HepG2 (cell line): Measurements from ENCODE around the gene MATR3. TPM values are rescaled to one million over a fixed set of nuclear protein-coding genes. Genes with fewer than 3 reads are reported as not detected.

Experiments used
- CEBPG ChIP-seq: IDR thresholded peaks from 2 replicates; pipeline ENCODE4 v1.6.1; 2016
- DR1 ChIP-seq: sonication (generic); formaldehyde crosslinking; IDR thresholded peaks from 2 replicates; pipeline ENCODE4 v1.8.0; 2021; ENCODE audit warnings: mild to moderate bottlenecking, missing genetic modification reagents, inconsistent platforms
- DRAP1 ChIP-seq: IDR thresholded peaks from 2 replicates; pipeline ENCODE4 v1.6.1; 2016; ENCODE audit warnings: missing genetic modification reagents, missing compliant biosample characterization
- GATAD1 ChIP-seq: IDR thresholded peaks from 2 replicates; pipeline ENCODE4 v1.6.1; 2016; ENCODE audit warnings: missing genetic modification reagents, missing compliant biosample characterization
- GZF1 ChIP-seq: sonication (generic); formaldehyde crosslinking; IDR thresholded peaks from 2 replicates; pipeline ENCODE4 v1.5.1; 2020; ENCODE audit warnings: mild to moderate bottlenecking, missing genetic modification reagents
- JDP2 ChIP-seq: sonication (generic); formaldehyde crosslinking; IDR thresholded peaks from 2 replicates; pipeline ENCODE4 v1.8.1; 2022; ENCODE audit warnings: missing genetic modification reagents, borderline replicate concordance
- KDM3A ChIP-seq: IDR thresholded peaks from 2 replicates; pipeline ENCODE4 v1.6.1; 2018; ENCODE audit warnings: low read depth, missing compliant biosample characterization
- NR2F6 ChIP-seq, 2 experiments: IDR thresholded peaks; 2 replicates each; pipeline ENCODE4 v1.6.1; 2016; ENCODE audit warnings: antibody characterized with exemption in 1 of 2, mild to moderate bottlenecking in 1 of 2
- POGZ ChIP-seq: sonication (generic); formaldehyde crosslinking; IDR thresholded peaks from 2 replicates; pipeline ENCODE4 v1.4.0; 2020; ENCODE audit warnings: mild to moderate bottlenecking, missing genetic modification reagents
- SALL1 ChIP-seq: sonication (generic); formaldehyde crosslinking; IDR thresholded peaks from 2 replicates; pipeline ENCODE4 v1.8.0; 2022; ENCODE audit warnings: mild to moderate bottlenecking, missing genetic modification reagents
- SIX4 ChIP-seq: sonication (generic); formaldehyde crosslinking; IDR thresholded peaks from 2 replicates; pipeline ENCODE4 v1.4.0; 2020; ENCODE audit warnings: missing genetic modification reagents
- SYNCRIP ChIP-seq: fragments of 200-400 bp; formaldehyde crosslinking; IDR thresholded peaks from 2 replicates; pipeline ENCODE4 v1.6.1; 2018; ENCODE audit warnings: mild to moderate bottlenecking, low read depth, low read length; ENCODE audit not compliant: insufficient read depth
- TEAD2 ChIP-seq: sonication (generic); formaldehyde crosslinking; IDR thresholded peaks from 2 replicates; pipeline ENCODE4 v1.9.0; 2021; ENCODE audit warnings: missing genetic modification reagents
- ZGPAT ChIP-seq: IDR thresholded peaks from 2 replicates; pipeline ENCODE4 v1.6.1; 2016; ENCODE audit warnings: mild to moderate bottlenecking
- ZNF547 ChIP-seq: sonication (generic); formaldehyde crosslinking; IDR thresholded peaks from 2 replicates; pipeline ENCODE4 v1.5.1; 2020; ENCODE audit warnings: mild to moderate bottlenecking, missing genetic modification reagents
- ZNF614 ChIP-seq: IDR thresholded peaks from 2 replicates; pipeline ENCODE4 v1.6.1; 2018; ENCODE audit warnings: missing biosample characterization, missing genetic modification reagents, inconsistent platforms, borderline replicate concordance
- ZNF777 ChIP-seq: sonication (generic); formaldehyde crosslinking; IDR thresholded peaks from 2 replicates; pipeline ENCODE4 v1.4.0; 2020; ENCODE audit warnings: missing genetic modification reagents
- polyA plus RNA-seq, 8 experiments: library from polyadenylated mRNA; depleted of rRNA in 3 of 8; stranded (reverse) in 7 of 8; unstranded in 1 of 8; fragments of >200 nt; fragmentation: Illumina TruSeq in 4 of 8; extraction: Trizol in 4 of 8; gene quantifications; 2 replicates each; pipeline versions ENCODE4 v1.2.1 to v1.2.3, GENCODE V29; 2011 to 2016; ENCODE audit warnings: low read depth in 4 of 8, missing spikeins in 1 of 8, mixed read lengths in 1 of 8; ENCODE audit not compliant: insufficient read depth in 1 of 8
- total RNA-seq, 5 experiments: library from RNA; depleted of rRNA; stranded (reverse); fragments of >200 nt; fragmentation: Illumina TruSeq; extraction: Trizol; gene quantifications; 2 replicates each; pipeline ENCODE4 v1.2.3, GENCODE V29; 2016; ENCODE audit warnings: low read depth in 1 of 5
- TF ChIP-seq, protein P1 (sequence below): sonication (generic); formaldehyde crosslinking; IDR thresholded peaks from 2 replicates; pipeline ENCODE4 v1.4.0; 2020; ENCODE audit warnings: missing genetic modification reagents, borderline replicate concordance
- TF ChIP-seq, protein P2 (sequence below): sonication (generic); formaldehyde crosslinking; IDR thresholded peaks from 2 replicates; pipeline ENCODE4 v1.5.0; 2020; ENCODE audit warnings: mild to moderate bottlenecking, missing genetic modification reagents, borderline replicate concordance
- TF ChIP-seq, protein P3 (sequence below): IDR thresholded peaks from 2 replicates; pipeline ENCODE4 v1.6.1; 2016

The MATR3 gene
- total and polyA plus RNA-seq, 2 of the 13 experiments (the other 11 are each of a cell fraction or from before 2014, with no cell fraction given): 94.2 to 341 TPM

- TF ChIP-seq JDP2 (no peak), SIX4 (no peak), ZNF777 (CRISPR knock-in tag) (peak; percentile 94), GATAD1 (CRISPR knock-in tag) (peak; percentile 80), CEBPG (CRISPR knock-in tag) (peak; percentile 49), DRAP1 (CRISPR knock-in tag) (peak; percentile 83), ZGPAT (CRISPR knock-in tag) (no peak; the same call in 1 of the 2 replicates), TEAD2 (CRISPR knock-in tag) (no peak), DR1 (peak; percentile 71; the same call in 1 of the 2 replicates), GZF1 (CRISPR knock-in tag) (no peak), SYNCRIP (no peak), NR2F6 (IDR thresholded peaks at IDR 0.05) (no peak), NR2F6 (CRISPR knock-in tag; IDR thresholded peaks at IDR 0.05) (no peak), KDM3A (CRISPR knock-in tag) (0 out of 2 replicates have a peak, but pooled peaks have one; percentile 7), ZNF547 (CRISPR knock-in tag) (peak; percentile 73; the same call in 1 of the 2 replicates), POGZ (CRISPR knock-in tag) (peak; percentile 76), ZNF614 (CRISPR knock-in tag) (peak; percentile 89; the same call in 1 of the 2 replicates), SALL1 (CRISPR knock-in tag) (peak; percentile 73)
- TF ChIP-seq, protein P1, sequence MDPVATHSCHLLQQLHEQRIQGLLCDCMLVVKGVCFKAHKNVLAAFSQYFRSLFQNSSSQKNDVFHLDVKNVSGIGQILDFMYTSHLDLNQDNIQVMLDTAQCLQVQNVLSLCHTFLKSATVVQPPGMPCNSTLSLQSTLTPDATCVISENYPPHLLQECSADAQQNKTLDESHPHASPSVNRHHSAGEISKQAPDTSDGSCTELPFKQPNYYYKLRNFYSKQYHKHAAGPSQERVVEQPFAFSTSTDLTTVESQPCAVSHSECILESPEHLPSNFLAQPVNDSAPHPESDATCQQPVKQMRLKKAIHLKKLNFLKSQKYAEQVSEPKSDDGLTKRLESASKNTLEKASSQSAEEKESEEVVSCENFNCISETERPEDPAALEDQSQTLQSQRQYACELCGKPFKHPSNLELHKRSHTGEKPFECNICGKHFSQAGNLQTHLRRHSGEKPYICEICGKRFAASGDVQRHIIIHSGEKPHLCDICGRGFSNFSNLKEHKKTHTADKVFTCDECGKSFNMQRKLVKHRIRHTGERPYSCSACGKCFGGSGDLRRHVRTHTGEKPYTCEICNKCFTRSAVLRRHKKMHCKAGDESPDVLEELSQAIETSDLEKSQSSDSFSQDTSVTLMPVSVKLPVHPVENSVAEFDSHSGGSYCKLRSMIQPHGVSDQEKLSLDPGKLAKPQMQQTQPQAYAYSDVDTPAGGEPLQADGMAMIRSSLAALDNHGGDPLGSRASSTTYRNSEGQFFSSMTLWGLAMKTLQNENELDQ: no peak
- TF ChIP-seq, protein P2, sequence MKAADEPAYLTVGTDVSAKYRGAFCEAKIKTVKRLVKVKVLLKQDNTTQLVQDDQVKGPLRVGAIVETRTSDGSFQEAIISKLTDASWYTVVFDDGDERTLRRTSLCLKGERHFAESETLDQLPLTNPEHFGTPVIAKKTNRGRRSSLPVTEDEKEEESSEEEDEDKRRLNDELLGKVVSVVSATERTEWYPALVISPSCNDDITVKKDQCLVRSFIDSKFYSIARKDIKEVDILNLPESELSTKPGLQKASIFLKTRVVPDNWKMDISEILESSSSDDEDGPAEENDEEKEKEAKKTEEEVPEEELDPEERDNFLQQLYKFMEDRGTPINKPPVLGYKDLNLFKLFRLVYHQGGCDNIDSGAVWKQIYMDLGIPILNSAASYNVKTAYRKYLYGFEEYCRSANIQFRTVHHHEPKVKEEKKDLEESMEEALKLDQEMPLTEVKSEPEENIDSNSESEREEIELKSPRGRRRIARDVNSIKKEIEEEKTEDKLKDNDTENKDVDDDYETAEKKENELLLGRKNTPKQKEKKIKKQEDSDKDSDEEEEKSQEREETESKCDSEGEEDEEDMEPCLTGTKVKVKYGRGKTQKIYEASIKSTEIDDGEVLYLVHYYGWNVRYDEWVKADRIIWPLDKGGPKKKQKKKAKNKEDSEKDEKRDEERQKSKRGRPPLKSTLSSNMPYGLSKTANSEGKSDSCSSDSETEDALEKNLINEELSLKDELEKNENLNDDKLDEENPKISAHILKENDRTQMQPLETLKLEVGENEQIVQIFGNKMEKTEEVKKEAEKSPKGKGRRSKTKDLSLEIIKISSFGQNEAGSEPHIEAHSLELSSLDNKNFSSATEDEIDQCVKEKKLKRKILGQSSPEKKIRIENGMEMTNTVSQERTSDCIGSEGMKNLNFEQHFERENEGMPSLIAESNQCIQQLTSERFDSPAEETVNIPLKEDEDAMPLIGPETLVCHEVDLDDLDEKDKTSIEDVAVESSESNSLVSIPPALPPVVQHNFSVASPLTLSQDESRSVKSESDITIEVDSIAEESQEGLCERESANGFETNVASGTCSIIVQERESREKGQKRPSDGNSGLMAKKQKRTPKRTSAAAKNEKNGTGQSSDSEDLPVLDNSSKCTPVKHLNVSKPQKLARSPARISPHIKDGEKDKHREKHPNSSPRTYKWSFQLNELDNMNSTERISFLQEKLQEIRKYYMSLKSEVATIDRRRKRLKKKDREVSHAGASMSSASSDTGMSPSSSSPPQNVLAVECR (CRISPR knock-in tag): peak; percentile 91
- TF ChIP-seq, protein P3, sequence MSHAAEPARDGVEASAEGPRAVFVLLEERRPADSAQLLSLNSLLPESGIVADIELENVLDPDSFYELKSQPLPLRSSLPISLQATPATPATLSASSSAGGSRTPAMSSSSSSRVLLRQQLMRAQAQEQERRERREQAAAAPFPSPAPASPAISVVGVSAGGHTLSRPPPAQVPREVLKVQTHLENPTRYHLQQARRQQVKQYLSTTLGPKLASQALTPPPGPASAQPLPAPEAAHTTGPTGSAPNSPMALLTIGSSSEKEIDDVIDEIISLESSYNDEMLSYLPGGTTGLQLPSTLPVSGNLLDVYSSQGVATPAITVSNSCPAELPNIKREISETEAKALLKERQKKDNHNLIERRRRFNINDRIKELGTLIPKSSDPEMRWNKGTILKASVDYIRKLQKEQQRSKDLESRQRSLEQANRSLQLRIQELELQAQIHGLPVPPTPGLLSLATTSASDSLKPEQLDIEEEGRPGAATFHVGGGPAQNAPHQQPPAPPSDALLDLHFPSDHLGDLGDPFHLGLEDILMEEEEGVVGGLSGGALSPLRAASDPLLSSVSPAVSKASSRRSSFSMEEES (CRISPR knock-in tag): no peak
These were observed 48.3 kb downstream of the MATR3 start, which contains the start of gene PAIP2 (continued) for GRCh38 chr5:139341689-139342422.
